Activated CD4-positive, CD25-positive, alpha-beta regulatory T cell treated with anti-CD3 and anti-CD28 coated beads, Interleukin-2, amount 50 U/mL, for 16 hours (primary cell): ENCODE results near the gene PRRT2.
"Not testable (repeated sequence)": the region's sequence is repeated elsewhere in the genome, so short reads cannot be mapped to it uniquely, and the experiment has no call there.

Experiments used
- DNase-seq: peaks from one replicate; pipeline ENCODE4 v3.0.0-alpha.2; 2020; ENCODE audit warnings: low read depth, low spot score

PRRT2 gene

GRCh38 chr16:29790949-29791844, 20.8 kb upstream of the PRRT2 start:
- no peak for DNase-seq

GRCh38 chr16:29791845-29792807, 19.9 kb upstream of the PRRT2 start:
- no peak for DNase-seq

GRCh38 chr16:29793153-29793552, 18.8 kb upstream of the PRRT2 start:
- DNase-seq: not testable (repeated sequence)

GRCh38 chr16:29794231-29794710, 17.7 kb upstream of the PRRT2 start:
- no peak for DNase-seq

- no peak for DNase-seq
Measured at GRCh38 chr16:29802416-29802935, 9.5 kb upstream of the PRRT2 start.

GRCh38 chr16:29804020-29804419, 8.0 kb upstream of the PRRT2 start:
- no peak for DNase-seq

- peak; percentile 11 for DNase-seq
Measured at GRCh38 chr16:29804455-29805231, 7.3 kb upstream of the PRRT2 start.

GRCh38 chr16:29805232-29806098, 6.5 kb upstream of the PRRT2 start:
- DNase-seq: peak; percentile 96

- peak; percentile 43 for DNase-seq
Measured at GRCh38 chr16:29806099-29806579, 5.9 kb upstream of the PRRT2 start, which contains the start of gene MAZ. Gene MAZ (plus strand): TSS chr16:29806529. CDS start chr16:29806702, 173 bp downstream.

- no peak for DNase-seq
Measured at GRCh38 chr16:29806641-29807425, 5.2 kb upstream of the PRRT2 start.

- DNase-seq: peak; percentile 69
Measured at GRCh38 chr16:29807426-29808218, 4.4 kb upstream of the PRRT2 start.

GRCh38 chr16:29808219-29808900, 3.6 kb upstream of the PRRT2 start:
- no peak for DNase-seq

- no peak for DNase-seq
Measured at GRCh38 chr16:29809031-29809747, 2.8 kb upstream of the PRRT2 start.

- no peak for DNase-seq
Measured at GRCh38 chr16:29809850-29810698, 1.9 kb upstream of the PRRT2 start.

GRCh38 chr16:29810699-29811169, 1.3 kb upstream of the PRRT2 start:
- DNase-seq: no peak
